Measurements from ENCODE around the gene UNC119B. TPM values are rescaled to one million over a fixed set of nuclear protein-coding genes. Genes with fewer than 3 reads are reported as not detected.

The UNC119B gene
- total RNA-seq, 1 donor from 2014 or later: 22.9 TPM

- no peak for ATAC-seq
- intact Hi-C loops (cut with DNase I): no loop called here
- DNase-seq (ENCODE audit: low spot score): no peak
Observed at GRCh38 chr12:120734210-120734609, 24.0 kb downstream of the UNC119B start.

GRCh38 chr12:120735181-120735580, 24.9 kb downstream of the UNC119B start:
- intact Hi-C loops (cut with DNase I): no loop called here
- no peak for ATAC-seq
- no peak for DNase-seq (ENCODE audit: low spot score)

GRCh38 chr12:120736404-120737331, 26.4 kb downstream of the UNC119B start:
- no peak for ATAC-seq

GRCh38 chr12:120737557-120738251, 27.4 kb downstream of the UNC119B start:
- intact Hi-C loops (cut with DNase I): no loop called here
- DNase-seq (ENCODE audit: low spot score) (no peak), ATAC-seq (no peak)

More at GRCh38 chr12:120736404-120737331, 26.4 kb downstream of the UNC119B start:
- intact Hi-C loops (cut with DNase I): no loop called here
- no peak for DNase-seq (ENCODE audit: low spot score)

- intact Hi-C loops (cut with DNase I): no loop called here
- ATAC-seq (no peak), DNase-seq (ENCODE audit: low spot score) (no peak)
Observed at GRCh38 chr12:120738252-120739030, 28.2 kb downstream of the UNC119B start.

- intact Hi-C loops (cut with DNase I): no loop called here
- DNase-seq (ENCODE audit: low spot score): no peak
- ATAC-seq: no peak
Observed at GRCh38 chr12:120739031-120739762, 28.9 kb downstream of the UNC119B start.

- intact Hi-C loops (cut with DNase I): no loop called here
Observed at GRCh38 chr12:120739821-120740613, 29.8 kb downstream of the UNC119B start.

GRCh38 chr12:120740871-120741270, 30.6 kb downstream of the UNC119B start:
- DNase-seq (ENCODE audit: low spot score) (no peak), ATAC-seq (no peak)
- intact Hi-C loops (cut with DNase I): no loop called here

More at GRCh38 chr12:120739821-120740613, 29.8 kb downstream of the UNC119B start:
- DNase-seq (ENCODE audit: low spot score): no peak
- no peak for ATAC-seq

GRCh38 chr12:120741476-120742421, 31.5 kb downstream of the UNC119B start:
- intact Hi-C loops (cut with DNase I): no loop called here
- ATAC-seq: peak; percentile 67
- no peak for DNase-seq (ENCODE audit: low spot score)

- intact Hi-C loops (cut with DNase I): no loop called here
- DNase-seq (ENCODE audit: low spot score) (no peak), ATAC-seq (no peak)
Observed at GRCh38 chr12:120744922-120745493, 34.8 kb downstream of the UNC119B start.

GRCh38 chr12:120748242-120748641, 38.0 kb downstream of the UNC119B start:
- DNase-seq (ENCODE audit: low spot score) (no peak), ATAC-seq (no peak)
- intact Hi-C loops (cut with DNase I): no loop called here

GRCh38 chr12:120749256-120749655, 39.0 kb downstream of the UNC119B start:
- ATAC-seq (no peak), DNase-seq (ENCODE audit: low spot score) (no peak)
- intact Hi-C loops (cut with DNase I): no loop called here

GRCh38 chr12:120750806-120751205, 40.5 kb downstream of the UNC119B start:
- ATAC-seq (no peak), DNase-seq (ENCODE audit: low spot score) (no peak)
- intact Hi-C loops (cut with DNase I): no loop called here

GRCh38 chr12:120751389-120751788, 41.1 kb downstream of the UNC119B start:
- no peak for DNase-seq (ENCODE audit: low spot score)
- no peak for ATAC-seq
- intact Hi-C loops (cut with DNase I): no loop called here

- no peak for ATAC-seq
Observed at GRCh38 chr12:120754792-120755191, 44.5 kb downstream of the UNC119B start.

GRCh38 chr12:120755269-120755668, 45.0 kb downstream of the UNC119B start:
- no peak for ATAC-seq
- DNase-seq (ENCODE audit: low spot score): no peak
- intact Hi-C loops (cut with DNase I): no loop called here

More at GRCh38 chr12:120754792-120755191, 44.5 kb downstream of the UNC119B start:
- DNase-seq (ENCODE audit: low spot score): no peak
- intact Hi-C loops (cut with DNase I): no loop called here

Measured in sciatic nerve (tissue), 2 donors.